Measurements from ENCODE around the gene PRDM15.

PRDM15 gene

DNA sequence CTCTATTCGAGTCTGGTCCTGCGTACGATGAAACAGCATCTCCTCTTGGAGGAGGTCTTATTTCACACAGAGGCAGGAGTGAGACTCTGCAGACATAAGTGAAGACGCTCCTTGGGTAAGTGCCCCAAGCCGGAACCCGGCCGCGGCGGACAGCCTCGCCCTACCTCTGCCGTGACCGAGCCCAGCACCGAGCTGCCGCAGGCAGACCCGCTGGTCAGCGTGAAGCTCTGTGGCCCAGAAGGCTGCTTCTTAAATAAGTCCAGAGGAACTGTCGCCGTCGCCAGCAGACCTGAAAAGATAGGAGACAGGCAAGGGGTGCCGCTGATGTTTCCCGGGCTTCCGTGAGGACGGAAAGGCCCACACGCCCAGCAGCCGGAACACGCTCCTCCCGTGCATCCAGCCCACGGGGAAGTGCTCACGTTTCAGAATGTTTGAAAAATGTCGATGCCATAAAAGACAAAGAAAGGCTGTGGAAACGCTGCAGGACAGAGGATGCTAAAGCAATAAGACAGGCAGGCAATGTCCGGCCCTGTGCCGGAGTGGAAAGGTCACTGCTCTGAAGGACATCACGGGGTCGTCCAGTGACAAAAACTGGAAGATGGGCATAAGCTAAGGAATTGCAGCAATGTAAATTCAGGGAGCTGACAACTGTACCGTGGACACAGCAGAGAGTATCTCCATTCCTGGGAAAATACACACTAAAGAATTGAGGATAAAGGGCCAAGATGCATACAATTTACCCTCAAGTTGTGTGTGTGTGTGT lies 28.5 kb upstream of the PRDM15 start:
- DNase-seq = no peak

DNA sequence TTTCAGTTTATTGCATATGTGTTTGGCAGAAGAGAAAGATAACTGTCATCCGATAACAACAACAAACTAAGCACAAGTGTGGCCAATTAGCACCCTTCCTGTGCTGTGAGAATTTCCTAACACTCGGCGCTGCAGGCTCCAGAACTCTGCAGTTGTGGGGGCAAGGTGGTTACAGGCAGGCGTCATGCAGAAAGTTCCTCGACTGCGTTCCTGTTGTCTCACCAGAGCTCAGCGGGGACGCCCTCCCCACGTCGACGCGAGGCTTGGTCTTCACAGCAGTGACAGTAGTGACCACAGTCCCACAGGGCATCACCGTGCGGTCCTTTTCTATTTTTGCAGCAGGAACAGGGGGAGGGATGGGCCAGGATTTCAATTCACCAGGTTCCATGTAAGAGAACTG lies 27.6 kb upstream of the PRDM15 start:
- no peak for DNase-seq

DNA sequence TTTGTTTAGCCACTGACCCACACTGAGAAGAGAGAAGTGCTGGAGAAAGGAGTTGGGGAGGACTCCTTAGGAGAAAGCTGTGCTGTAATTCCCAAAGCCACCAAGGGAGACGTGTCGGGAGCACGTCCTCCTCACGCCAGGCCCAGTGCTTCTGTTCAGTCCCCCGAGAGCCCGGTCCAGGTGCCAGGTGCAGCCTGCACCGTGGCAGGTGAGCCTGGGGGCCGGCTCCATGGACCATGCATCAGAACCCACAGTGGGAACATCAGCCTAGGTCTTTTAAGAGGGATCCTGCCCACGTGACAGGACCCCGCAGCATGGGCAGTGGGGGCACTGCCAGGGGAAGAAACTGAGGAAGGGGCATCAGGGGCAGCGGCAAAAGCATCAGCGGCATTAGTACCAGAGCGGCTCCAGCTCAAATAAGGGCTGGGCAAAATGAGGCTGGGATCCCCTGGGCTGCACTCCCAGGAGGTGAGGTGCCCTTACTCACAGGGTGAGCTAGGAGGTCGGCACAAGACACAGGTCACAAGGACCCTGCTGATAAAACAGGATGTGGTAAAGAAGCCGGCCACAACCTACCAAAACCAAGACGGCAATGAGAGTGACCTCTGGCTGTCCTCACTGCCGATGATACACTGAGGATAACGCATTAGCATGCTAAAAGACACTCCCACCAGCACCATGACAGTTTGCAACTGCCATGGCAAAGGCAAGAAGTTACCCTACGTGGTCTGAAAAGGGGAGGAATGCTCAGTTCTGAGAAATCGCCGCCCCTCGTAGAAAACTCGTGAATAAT lies 24.6 kb upstream of the PRDM15 start:
- no peak for DNase-seq

- DNase-seq = no peak
Measured at GRCh38 chr21:41902946-41903345, 23.8 kb upstream of the PRDM15 start.

DNA sequence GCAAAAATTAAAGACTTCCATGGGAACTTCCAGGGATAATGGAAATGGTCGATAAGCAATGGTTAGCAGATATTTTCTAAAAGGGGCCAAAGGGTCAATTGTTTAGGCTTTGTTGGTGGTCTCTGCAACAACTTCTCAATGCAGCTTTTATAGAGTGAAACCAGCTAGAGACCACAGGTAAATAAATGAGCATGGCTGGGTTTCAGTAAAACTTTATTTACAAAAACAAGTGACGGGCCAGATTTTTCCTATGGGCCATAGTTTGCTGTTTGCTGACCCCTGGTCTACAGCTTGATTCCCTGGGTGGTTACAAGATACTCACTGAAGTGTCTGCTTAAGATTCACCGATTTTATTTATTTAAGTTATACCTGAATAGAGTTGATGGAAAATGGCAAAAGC lies 22.6 kb upstream of the PRDM15 start:
- no peak for DNase-seq

DNA sequence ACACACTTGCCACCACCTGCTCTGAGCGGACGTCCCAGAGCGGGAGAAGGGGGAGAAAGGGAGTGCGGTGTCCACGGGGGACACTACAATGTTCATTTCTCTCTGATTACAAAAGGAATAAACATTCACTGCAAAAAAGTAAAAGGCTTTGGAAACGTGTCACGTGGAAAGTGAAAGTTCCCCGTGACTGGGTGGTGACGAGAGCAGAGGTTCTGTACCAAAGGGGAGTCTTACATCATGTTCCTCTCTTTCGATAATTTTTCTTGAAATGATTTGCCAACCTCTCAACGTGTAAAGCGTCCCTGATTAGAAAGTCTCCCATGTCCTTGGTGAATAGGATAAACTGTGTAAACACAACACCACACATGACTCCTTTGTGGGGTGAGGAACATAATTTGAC lies 22.0 kb upstream of the PRDM15 start:
- no peak for DNase-seq

DNA sequence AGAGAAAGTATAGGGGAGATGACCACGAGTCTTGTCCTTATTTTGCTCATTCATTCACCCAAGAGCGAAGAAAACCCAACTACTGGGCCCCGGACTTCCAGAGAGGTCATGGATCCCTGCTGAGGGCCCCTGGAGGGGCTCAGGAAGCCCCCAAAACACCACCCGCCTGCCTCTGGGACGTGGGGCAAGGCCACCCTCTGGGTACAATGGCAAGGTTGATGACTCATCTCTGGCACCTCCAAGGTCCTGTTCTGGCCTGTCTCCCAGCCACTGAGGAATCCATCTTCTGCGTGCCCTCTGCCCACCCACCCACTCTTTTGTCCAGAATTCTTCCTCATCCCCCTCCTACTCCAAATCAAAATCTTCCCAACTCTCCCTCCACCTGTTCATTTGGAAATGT lies 21.3 kb upstream of the PRDM15 start:
- no peak for DNase-seq

GRCh38 chr21:41899426-41900202 lies 20.5 kb upstream of the PRDM15 start:
- DNase-seq = no peak

DNA sequence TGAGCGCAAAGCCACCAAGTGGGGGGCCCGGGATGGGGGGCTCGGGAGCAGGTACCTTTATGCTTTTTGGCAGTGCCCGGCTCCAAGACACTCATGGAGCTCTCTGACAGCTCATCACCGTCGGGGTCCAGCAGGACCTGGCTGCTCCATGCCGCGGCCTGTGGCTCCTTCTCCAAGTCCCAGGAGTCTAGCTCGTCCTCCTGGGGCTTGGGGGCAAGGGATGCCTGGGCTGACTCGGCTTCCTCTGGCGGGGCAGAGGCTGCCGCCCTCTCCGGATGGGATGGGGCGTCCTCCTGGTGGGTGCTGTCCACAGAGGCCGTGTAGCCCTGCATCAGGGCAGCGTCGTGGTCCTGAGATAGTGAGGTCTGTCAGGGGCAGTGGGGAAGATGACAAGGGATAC lies 19.9 kb upstream of the PRDM15 start:
- DNase-seq = no peak

DNA sequence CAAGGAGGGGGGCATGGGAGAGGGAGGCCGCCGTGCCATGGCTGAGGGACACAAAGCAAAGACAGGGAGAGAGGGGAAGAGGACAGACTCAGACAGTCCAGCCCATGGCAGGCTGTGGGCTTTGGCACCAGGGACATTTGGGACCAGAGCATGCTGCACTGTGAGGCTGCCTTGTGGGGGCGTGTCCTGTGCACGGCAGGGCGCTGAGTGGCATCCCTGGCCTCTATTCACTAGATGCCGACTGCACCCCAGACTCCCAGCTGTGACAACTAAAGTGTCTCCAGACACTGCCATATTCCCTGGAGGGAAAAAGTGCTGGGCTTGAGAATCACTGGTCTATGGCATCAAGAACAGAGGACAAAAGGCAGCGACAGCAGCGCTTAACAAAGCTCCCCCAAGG lies 18.6 kb upstream of the PRDM15 start:
- DNase-seq = no peak

- DNase-seq = no peak
Measured at GRCh38 chr21:41897047-41897669, 18.0 kb upstream of the PRDM15 start.

DNA sequence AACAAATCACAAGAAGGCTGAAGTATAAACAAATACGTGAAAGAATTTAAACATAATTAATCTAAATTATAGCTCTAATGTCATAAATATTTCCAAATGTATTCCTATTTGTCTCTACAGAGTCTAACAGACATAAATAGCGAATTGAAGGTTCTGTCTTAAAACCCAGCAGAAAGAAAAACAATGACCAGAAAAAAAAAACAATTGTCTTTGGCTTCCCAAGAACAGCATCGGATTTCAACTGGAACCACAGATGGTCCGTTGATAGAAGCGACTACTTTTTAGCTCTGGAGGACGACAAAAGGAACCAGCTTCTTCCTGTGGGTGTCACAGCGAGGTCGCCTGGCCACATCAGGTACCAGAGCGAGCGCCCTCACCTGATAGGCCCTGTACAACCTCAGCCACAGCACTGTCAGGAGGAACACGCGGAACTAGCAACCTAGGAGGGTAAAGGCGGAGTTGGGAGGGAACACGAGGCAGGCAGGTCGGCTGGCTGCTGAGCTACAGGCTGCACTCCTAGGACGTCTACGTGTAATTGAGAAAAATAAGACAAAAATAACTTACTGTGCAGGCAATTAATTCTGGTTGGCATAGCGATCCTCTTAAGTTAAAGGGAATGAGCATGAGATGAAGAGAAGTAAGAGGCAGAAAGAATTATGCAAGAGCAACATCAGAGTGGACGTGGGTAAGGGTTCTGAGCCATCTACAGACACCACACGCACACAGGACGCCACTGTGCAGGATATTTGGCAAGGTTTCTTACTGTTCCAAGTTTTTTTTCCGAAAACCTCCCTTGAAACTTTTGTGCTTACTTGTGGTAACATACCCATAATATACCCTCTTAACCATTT lies 16.7 kb upstream of the PRDM15 start:
- DNase-seq = no peak

GRCh38 chr21:41894922-41895557 lies 15.9 kb upstream of the PRDM15 start:
- DNase-seq = no peak

- DNase-seq = no peak
Measured at GRCh38 chr21:41894511-41894910, 15.4 kb upstream of the PRDM15 start.

- DNase-seq = no peak
Measured at GRCh38 chr21:41892726-41893125, 13.6 kb upstream of the PRDM15 start.

DNA sequence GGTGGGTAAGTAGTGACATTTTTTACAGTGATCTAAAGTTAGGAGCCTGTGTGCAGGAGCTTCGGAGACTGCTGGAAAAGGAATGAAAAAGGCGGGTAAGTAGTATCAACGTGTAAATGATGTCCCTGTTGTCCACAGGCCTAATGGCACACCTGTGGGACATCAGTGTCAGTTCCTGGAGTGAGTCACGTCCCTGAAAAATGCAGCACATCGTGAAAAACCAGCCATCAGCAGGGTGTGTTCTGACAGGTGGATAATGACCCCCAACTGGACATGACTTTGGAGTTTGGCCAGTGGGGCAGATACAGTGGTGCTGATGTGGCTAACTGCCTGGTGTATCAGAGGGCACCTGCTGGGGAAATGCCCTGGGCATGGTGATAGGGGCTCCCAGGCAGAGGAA lies 12.0 kb upstream of the PRDM15 start:
- DNase-seq = no peak

DNA sequence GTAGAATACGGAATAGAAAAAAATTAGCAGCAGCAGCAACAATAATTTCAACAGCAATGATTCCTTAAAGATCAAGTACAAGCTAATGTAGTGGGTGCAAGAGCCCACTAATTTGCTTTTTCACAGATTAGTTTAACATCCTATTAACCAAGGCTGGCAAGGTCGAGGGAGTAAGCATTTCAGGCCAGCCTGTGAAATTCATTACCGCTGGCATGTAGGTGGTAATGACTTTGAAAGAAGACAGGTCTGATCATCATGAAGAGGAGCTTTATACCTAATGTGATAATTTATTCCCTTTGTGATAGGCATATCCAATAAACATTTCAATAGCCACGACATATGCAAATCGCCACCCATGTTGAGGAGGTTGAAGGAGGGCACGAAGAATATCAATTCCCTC lies 11.2 kb upstream of the PRDM15 start:
- DNase-seq = no peak

DNA sequence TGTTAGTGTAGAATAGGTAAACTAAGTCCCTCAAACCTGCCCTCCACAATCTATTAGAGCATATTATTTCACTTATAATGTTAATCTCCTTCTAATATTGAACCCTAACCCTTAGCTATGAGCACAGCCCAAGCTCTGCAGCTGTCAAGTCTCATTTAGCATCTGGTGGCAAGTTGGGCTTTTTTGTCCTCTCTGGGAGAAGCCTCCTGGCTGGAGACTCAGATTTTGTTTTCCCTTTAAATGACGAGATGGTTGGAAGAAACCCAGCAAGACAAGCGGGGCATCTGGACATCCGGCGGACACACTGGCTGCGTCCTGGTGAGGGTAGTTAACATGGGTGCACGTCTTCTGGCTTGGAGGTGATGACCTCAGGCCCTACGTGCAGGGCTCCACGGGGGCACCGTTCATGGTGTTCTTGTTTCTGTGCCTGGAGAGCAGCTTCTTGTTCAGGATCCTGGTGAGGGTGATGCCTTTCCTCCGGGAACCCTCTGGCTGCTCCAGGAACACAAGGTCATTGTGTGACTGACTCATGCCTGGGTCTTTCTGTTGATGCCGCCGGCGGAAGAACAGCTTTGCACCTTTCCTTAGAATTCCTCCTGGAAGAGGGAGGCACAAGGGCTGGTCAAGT lies 9.7 kb upstream of the PRDM15 start:
- no peak for DNase-seq

DNA sequence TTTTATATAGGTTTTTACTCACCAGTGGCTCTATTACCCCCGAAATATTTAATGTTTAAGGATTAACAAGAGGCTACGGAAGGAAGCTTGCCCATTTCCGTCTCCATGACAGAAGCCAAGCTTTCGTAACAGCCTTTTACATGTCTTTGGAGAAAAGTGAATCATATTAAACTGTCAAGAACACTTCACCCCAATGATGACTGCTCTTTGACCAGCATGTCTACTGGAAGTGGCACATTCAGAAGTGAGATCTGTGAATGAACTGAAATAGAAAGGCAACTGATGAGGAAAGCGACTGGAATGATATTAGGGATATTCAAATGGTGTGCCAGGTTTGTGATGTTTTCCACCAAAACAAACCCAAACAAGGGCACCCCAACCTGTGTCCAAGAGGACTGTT lies 8.5 kb upstream of the PRDM15 start:
- no peak for DNase-seq

GRCh38 chr21:41886328-41886727 lies 7.2 kb upstream of the PRDM15 start:
- DNase-seq = no peak

- no peak for DNase-seq
Measured at GRCh38 chr21:41885341-41886024, 6.3 kb upstream of the PRDM15 start.
